ENCODE results near the gene CNTROB. TPM values are rescaled to one million over a fixed set of nuclear protein-coding genes. Genes with fewer than 3 reads are reported as not detected.
A peak's percentile ranks its signal among the peaks of the same experiment; 100 is the strongest.

Gene CNTROB
- total RNA-seq, 1 experiment from 2014 or later: 30.1 TPM

DNA sequence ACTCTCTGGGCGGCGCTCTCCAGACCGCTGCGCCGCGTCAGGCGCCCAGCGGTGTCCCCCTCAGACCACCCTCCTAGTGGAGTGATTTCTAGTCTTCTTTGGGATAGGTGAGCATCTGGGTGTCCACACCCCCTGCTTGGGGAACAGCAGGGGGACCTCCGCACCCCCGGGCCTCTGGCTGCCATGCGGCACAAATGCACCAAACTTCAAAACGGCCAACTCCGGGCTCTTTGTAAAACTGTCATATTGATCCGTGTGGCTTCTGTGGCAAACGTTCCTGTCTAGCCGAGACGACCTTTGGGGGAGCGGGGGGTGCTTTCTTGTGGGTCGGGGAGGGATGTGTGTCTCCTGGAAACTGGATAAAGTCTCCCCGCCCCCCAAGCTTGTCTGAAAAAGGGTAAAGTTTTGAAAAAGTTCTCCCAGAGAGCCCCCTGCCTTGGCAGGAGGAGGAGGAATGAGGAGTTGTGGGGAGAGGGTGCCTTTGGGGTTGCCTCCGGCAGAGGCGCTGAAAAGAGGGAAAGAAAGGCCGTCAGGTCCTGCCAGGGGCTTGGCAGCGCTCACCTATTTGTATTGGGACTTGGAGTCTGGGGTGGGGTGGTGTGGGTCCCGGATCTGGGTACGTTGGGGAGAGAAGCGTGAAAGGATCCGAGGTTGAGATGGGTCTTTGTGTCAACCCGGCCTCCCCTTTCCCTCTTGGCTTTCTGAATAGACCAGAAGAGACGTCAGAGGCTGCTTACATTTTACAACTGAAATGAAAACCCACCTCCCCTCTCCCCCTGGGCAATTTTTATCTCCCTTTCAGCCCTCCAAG is 45.6 kb upstream of the CNTROB start:
- H2BK5ac ChIP-seq (ENCODE audit: insufficient read length, low read length): no peak overlapping the region
- H3K36me3 Mint-ChIP-seq (ENCODE audit: insufficient read depth in 1 of 3, low read depth in 3 of 3): peaks cover 0 to 8% (median 0%) of the 10 kb centered on the region in 3 experiments; a peak in 2 of 7 replicates
- H3K27me3 ChIP-seq (ENCODE audit: insufficient read depth, low read length): no peaks in the 10 kb centered on the region; the same call in 1 of the 2 replicates
- H3K4me1 Mint-ChIP-seq: peaks cover 3 to 4% of the 10 kb centered on the region in 2 experiments
- H3K4me3 Mint-ChIP-seq: no peak overlapping the region
- H3K27ac Mint-ChIP-seq: peak overlapping the region in 1 of 3 experiments; percentile 18; a peak in 1 of 7 replicates
- H3K9me3 Mint-ChIP-seq: no peaks in the 10 kb centered on the region
- no peak overlapping the region for H3K9ac ChIP-seq (ENCODE audit: extremely low read depth, insufficient read length, low read length)
- TF ChIP-seq, protein P1, sequence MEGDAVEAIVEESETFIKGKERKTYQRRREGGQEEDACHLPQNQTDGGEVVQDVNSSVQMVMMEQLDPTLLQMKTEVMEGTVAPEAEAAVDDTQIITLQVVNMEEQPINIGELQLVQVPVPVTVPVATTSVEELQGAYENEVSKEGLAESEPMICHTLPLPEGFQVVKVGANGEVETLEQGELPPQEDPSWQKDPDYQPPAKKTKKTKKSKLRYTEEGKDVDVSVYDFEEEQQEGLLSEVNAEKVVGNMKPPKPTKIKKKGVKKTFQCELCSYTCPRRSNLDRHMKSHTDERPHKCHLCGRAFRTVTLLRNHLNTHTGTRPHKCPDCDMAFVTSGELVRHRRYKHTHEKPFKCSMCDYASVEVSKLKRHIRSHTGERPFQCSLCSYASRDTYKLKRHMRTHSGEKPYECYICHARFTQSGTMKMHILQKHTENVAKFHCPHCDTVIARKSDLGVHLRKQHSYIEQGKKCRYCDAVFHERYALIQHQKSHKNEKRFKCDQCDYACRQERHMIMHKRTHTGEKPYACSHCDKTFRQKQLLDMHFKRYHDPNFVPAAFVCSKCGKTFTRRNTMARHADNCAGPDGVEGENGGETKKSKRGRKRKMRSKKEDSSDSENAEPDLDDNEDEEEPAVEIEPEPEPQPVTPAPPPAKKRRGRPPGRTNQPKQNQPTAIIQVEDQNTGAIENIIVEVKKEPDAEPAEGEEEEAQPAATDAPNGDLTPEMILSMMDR (conservative IDR thresholded peaks at IDR 0.05): 0 out of 3 replicates have a peak, but pooled peaks have one; percentile 14
- no peak overlapping the region for H2BK120ac ChIP-seq (ENCODE audit: low read depth, low read length, poor library complexity, severe bottlenecking)
- H3K9me3 ChIP-seq (ENCODE audit: control insufficient read depth, low read depth, low read length): no peaks in the 10 kb centered on the region
- no peak overlapping the region for H2AK5ac ChIP-seq (ENCODE audit: insufficient read length, low read length)
- H2BK15ac ChIP-seq (ENCODE audit: low read depth, low read length): no peak overlapping the region
- H3K23me2 ChIP-seq (ENCODE audit: insufficient read length, low read depth, low read length, poor library complexity, severe bottlenecking): peaks cover 28% of the 10 kb centered on the region
- no peak overlapping the region for H4K8ac ChIP-seq (replicated peaks; ENCODE audit: insufficient read length, low read depth, low read length)
- H3K18ac ChIP-seq (ENCODE audit: insufficient read length, low read depth, low read length): no peak overlapping the region
- no peaks in the 10 kb centered on the region; the same call in none of the 2 replicates for H3K27me3 Mint-ChIP-seq (ENCODE audit: low read depth)
- no peak overlapping the region for H2BK20ac ChIP-seq (ENCODE audit: low read depth, low read length, poor library complexity, severe bottlenecking)
- no peak overlapping the region for H3K56ac ChIP-seq (ENCODE audit: insufficient read length, low read depth, low read length)
- WGBS (ENCODE audit: extremely low coverage, insufficient read length, low lambda C conversion rate): no CpG with 5 or more reads among the region's 30 CpGs
- peak; percentile 69 for DNase-seq
- H3K23ac ChIP-seq (ENCODE audit: insufficient read length, low read depth, low read length): no peak overlapping the region
- H4K20me1 ChIP-seq (ENCODE audit: control insufficient read depth, insufficient read depth, insufficient read length): no peaks in the 10 kb centered on the region
- no peak overlapping the region for H2AFZ ChIP-seq (ENCODE audit: low read length)
- peak overlapping the region; percentile 82 for H3K4me2 ChIP-seq (ENCODE audit: insufficient read depth, insufficient read length, low read length)
- no peak overlapping the region for H3T11ph ChIP-seq (ENCODE audit: low read length)
- H3K14ac ChIP-seq (ENCODE audit: insufficient read depth, low read length): no peak overlapping the region
- no peak overlapping the region for H3K4ac ChIP-seq (ENCODE audit: low read depth, low read length)
- H4K91ac ChIP-seq (ENCODE audit: insufficient read length, low read depth, low read length): no peak overlapping the region
- no peak overlapping the region for H2BK12ac ChIP-seq (ENCODE audit: insufficient read length, low read depth, low read length)
- H3K4me1 ChIP-seq (ENCODE audit: insufficient read depth, low read length): no peaks in the 10 kb centered on the region
- no peak overlapping the region for H4K5ac ChIP-seq (ENCODE audit: insufficient read length, low read depth, low read length)
- no peaks in the 10 kb centered on the region for H3K79me1 ChIP-seq (ENCODE audit: insufficient read depth, low read depth, low read length, poor library complexity, severe bottlenecking)
- H3K27ac ChIP-seq (ENCODE audit: insufficient read length, low read depth, low read length): no peak overlapping the region
- H3K79me2 ChIP-seq (ENCODE audit: insufficient read depth, low read length): no peaks in the 10 kb centered on the region

All from H9 (cell line).